Loucy (cell line): ENCODE results near the gene TNNC2.

ENCODE experiments used
- CTCF ChIP-seq: fragments of 200-600 bp; sonication (generic); conservative IDR thresholded peaks from 2 replicates; pipeline ENCODE4 v1.5.1; 2014; ENCODE audit warnings: mild to moderate bottlenecking, antibody characterized with exemption, low read length
- EZH2phosphoT487 ChIP-seq: fragments of 200-600 bp; IDR thresholded peaks from 2 replicates; pipeline ENCODE4 v1.6.1; 2018; ENCODE audit warnings: antibody characterized with exemption, mild to moderate bottlenecking, moderate library complexity, borderline replicate concordance

- TF ChIP-seq CTCF (no peak), EZH2phosphoT487 (no peak)
Measured at GRCh38 chr20:45781391-45781931, 45.7 kb downstream of the TNNC2 start.
